Tibial nerve (tissue), 4 donors: ENCODE data around the gene SLC36A3.

Experiments used
- EP300 ChIP-seq, 2 donors: sonication (generic); formaldehyde crosslinking; IDR thresholded peaks; one replicate each; pipeline ENCODE4 v1.6.1; 2017; ENCODE audit warnings: antibody characterized with exemption in 2 of 2, mild to moderate bottlenecking in 1 of 2
- TF ChIP-seq, protein P1 (sequence below), 5 experiments: fragments of 200-600 bp in 3 of 5; fragments of 450-650 bp in 2 of 5; sonication (generic) in 3 of 5; IDR thresholded peaks; one replicate each; pipeline ENCODE4 v1.5.1; 2016 to 2019; ENCODE audit warnings: antibody characterized with exemption in 5 of 5, mild to moderate bottlenecking in 3 of 5, moderate library complexity in 2 of 5

DNA sequence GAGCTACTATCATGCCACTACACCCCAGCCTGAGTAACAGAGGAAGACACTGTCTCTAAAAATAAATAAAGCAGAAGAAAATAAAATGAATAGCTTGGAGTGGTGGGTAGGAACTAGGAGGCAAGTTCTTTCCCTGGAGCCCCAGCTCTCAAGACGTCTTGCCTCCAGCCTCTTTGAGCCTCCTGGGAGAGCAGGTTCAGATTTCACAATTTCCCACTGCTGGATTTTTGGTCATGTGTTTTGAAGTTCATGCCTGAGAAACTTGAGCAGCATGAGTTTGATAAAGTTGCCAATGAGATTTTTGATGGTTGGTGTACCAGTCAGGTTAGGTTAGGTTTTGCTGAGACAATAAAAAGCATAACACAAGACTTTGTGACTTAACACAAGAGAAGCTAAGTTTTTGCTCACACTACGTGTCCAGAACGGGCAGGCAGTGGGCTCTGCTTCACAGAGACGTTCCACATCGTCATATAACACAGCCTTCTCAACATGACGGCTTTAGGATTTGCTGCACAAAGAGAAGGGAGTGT lies 75.6 kb downstream of the SLC36A3 start:
- no peak for TF ChIP-seq EP300 (IDR thresholded peaks at IDR 0.05)
- TF ChIP-seq, protein P1, sequence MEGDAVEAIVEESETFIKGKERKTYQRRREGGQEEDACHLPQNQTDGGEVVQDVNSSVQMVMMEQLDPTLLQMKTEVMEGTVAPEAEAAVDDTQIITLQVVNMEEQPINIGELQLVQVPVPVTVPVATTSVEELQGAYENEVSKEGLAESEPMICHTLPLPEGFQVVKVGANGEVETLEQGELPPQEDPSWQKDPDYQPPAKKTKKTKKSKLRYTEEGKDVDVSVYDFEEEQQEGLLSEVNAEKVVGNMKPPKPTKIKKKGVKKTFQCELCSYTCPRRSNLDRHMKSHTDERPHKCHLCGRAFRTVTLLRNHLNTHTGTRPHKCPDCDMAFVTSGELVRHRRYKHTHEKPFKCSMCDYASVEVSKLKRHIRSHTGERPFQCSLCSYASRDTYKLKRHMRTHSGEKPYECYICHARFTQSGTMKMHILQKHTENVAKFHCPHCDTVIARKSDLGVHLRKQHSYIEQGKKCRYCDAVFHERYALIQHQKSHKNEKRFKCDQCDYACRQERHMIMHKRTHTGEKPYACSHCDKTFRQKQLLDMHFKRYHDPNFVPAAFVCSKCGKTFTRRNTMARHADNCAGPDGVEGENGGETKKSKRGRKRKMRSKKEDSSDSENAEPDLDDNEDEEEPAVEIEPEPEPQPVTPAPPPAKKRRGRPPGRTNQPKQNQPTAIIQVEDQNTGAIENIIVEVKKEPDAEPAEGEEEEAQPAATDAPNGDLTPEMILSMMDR (IDR thresholded peaks at IDR 0.05), result no peak
